Mucosa of descending colon (tissue), 3 donors: Measurements from ENCODE around the gene CTBP2. TPM values are rescaled to one million over a fixed set of nuclear protein-coding genes. Genes with fewer than 3 reads are reported as not detected.

Experiments
- ATAC-seq: fragments of 200-7000 bp; cut with Tn5 transposase; one replicate; pipeline ENCODE4 v1.9.1; 2020; ENCODE audit warnings: mild to moderate bottlenecking, moderate library complexity
- DNase-seq, 3 donors: peaks; one replicate each; pipeline ENCODE4 v3.0.0-alpha.2; 2020
- H3K36me3 ChIP-seq: fragments of 200-600 bp; one replicate; pipeline ENCODE4 v1.8.0; 2021; ENCODE audit warnings: low read depth, mild to moderate bottlenecking
- H3K4me1 ChIP-seq: fragments of 200-600 bp; one replicate; pipeline ENCODE4 v1.8.0; 2021; ENCODE audit warnings: low read depth, mild to moderate bottlenecking
- H3K4me3 ChIP-seq: fragments of 200-600 bp; one replicate; pipeline ENCODE4 v1.8.0; 2021; ENCODE audit warnings: mild to moderate bottlenecking
- H3K9me3 ChIP-seq: fragments of 200-600 bp; one replicate; pipeline ENCODE4 v1.8.0; 2021; ENCODE audit warnings: mild to moderate bottlenecking
- CTCF ChIP-seq: fragments of 200-600 bp; IDR thresholded peaks from one replicate; pipeline ENCODE4 v1.8.0; 2022; ENCODE audit warnings: antibody characterized with exemption, mild to moderate bottlenecking
- intact Hi-C, 2 donors: fragments of 100-400 bp; cut with DNase I in 1 of 2; cut with micrococcal nuclease in 1 of 2; formaldehyde crosslinking; loops; one replicate each; pipeline versions ENCODE4 v1.11.0 to v1.11.1; 2022; cut with DNase I, micrococcal nuclease
- total RNA-seq, 3 donors: library from RNA; stranded (reverse); fragmentation: NEBNext Ultra II Directional in 2 of 3; extraction: Animal tissue kit (Norgen Biotek cat#: 25700) in 2 of 3; gene quantifications; one replicate each; pipeline versions ENCODE4 v1.2.1 to v1.2.4, GENCODE V29; 2021 to 2023
- donor health status: DM: no; HTN: no; CAD: no; lungs with moderate emphysema.
- donor health status: DM: no; HTN: no; CAD: no.
- donor health status: DM: no; HTN: yes; CAD: no.

The CTBP2 gene
- total RNA-seq, 3 donors from 2014 or later: 109 to 137 (median 121) TPM

DNA sequence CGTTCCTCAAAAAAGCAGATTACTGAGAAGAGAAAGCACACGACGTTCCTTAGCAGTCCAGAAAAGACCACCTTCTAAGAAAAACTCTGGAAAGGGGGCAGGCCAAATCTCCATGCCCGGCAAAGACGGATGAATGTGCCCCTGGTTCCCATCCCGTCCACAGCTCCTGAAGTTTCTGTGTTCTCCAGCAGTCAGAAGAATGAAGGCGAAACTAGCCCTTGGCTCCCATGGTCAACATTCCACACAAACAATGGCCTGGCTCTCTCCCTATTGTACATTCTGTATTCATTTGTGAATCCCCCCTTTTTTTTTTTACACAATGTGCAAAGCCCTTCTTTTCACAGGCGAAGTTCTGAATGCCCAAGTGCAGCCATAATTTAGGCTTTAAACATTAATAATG is 5.3 kb downstream of the CTBP2 start:
- H3K4me1 ChIP-seq: peaks cover 50% of the 10 kb centered on the region
- TF ChIP-seq CTCF: no peak
- no peak overlapping the region for H3K4me3 ChIP-seq
- H3K36me3 ChIP-seq: no peaks in the 10 kb centered on the region
- intact Hi-C loops: no loop called here
- ATAC-seq (no peak), DNase-seq (peak in 1 of 3 donors; percentile 32)
- no peaks in the 10 kb centered on the region for H3K9me3 ChIP-seq

DNA sequence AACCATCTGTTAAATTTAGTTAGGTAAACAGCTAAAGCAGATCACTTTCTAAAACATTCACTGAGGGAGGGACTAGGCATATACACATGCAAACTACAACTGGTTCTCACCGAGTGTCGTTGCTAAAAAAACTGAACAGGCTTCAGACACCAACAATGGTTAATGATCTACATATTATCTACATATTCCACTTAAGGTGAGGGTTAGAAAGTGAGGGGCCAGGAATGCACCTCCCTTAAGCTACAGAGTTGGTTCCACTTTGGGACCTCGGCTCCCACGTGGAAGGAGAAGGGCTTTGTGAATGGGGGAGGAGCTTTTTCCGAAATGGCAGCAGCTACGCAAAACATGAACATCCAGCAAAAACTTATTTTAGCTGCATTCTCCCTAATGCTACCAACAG is 5.8 kb downstream of the CTBP2 start:
- ATAC-seq: no peak
- no peak for TF ChIP-seq CTCF
- DNase-seq: no peak
- Histone ChIP-seq H3K4me1 (peaks cover 56% of the 10 kb centered on the region), H3K4me3 (no peak overlapping the region), H3K9me3 (no peaks in the 10 kb centered on the region), H3K36me3 (no peaks in the 10 kb centered on the region)
- intact Hi-C loops: no loop called here

- Histone ChIP-seq H3K4me3 (no peak overlapping the region), H3K9me3 (no peaks in the 10 kb centered on the region), H3K36me3 (no peaks in the 10 kb centered on the region), H3K4me1 (peaks cover 63% of the 10 kb centered on the region)
- DNase-seq (peak in 1 of 3 donors; percentile 48), ATAC-seq (peak; percentile 10)
- no peak for TF ChIP-seq CTCF
- intact Hi-C loops: no loop called here
Observed at GRCh38 chr10:125153703-125154490, 6.5 kb downstream of the CTBP2 start.

DNA sequence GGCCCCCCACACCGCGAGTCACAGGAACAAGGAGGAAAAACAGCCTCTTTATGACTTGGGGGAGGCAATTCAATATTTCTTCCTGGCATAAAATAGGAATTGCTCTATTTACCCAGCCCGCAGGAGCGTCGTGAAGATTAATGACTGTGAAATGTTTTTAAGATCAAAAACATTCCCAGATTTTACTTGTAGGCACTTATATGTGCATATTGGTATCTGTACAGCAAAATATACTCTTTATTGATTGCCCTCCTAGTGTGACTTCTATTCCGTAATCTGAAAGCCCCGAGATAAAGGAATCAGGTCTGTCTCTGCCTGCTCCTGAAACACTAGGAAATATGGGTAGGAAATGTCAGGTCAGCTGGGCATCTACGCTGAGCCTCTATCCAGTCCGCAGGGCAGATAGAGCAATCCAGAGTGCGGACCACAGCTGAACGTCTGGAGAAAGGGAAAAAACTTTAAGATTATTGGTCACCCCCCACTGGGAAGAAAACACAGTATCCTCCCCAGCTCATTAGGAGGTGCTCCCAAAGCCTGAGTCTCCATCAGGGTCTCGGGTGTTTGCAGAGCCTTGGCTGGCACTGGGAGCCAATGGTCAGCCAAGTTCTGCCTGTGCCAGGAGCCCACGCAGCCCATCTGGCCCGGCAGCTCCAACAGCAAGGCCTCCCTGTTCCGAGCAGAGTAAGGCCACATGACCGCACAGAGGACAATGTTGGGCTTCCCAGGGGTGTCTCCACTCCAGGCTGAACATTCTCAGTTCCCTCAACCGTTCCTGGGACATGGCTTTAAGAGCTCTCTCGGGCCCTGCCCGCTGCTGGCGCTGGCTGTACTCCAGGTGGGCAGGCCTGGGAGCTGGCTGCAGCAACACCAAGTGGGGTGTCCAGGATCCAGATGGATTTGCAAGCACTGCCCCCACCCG is 7.7 kb downstream of the CTBP2 start:
- no peak for TF ChIP-seq CTCF

DNA sequence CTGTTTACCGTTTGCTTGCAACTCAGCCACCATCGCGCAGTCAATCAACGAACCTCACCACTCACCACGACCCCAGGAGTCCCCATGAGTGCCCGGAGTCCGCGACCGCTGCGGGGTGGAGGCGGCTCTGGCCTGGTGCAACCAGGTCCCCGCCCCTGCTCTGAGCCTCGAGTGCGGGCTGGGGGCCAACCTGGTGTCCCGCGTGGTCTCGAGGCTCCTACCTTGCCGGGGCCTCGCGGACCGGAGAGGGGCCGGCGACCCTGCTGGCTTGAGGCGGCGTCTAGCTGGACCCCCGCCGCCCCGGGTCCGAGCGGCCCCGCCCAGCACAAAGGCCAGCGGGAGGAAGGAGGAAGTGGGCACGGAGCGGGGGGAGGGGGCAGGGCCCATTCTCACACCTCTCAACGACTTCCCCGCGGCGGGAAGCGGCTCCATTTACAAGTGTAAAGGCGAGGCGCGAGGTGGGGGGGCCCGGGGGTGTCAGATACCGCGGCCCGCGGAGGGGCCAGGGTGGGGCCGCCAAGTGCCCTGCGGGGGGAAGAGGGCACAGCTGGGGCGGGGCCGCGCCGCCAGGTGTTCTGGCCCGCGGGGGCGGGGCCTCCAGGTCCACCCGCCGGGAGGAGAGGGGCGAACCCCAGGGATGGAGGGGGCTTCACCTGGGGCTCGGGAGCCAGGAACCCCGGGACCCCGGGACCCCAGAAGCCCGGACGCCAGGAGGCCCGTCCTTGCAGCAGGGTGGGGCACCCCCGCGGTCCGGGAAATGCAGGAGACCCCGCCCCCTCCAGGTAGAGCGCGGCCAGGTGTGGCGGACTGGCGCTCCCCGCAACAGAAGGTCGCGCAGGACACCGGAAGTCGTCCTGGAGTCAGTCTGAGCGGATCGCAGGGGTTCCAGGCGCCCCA is 8.6 kb downstream of the CTBP2 start:
- intact Hi-C loops: no loop called here
- H3K4me3 ChIP-seq: peak overlapping the region; percentile 7
- no peaks in the 10 kb centered on the region for H3K9me3 ChIP-seq
- H3K4me1 ChIP-seq: peaks cover 81% of the 10 kb centered on the region
- H3K36me3 ChIP-seq: no peaks in the 10 kb centered on the region
- DNase-seq: peak; percentile 88 to 92 (median 90)
- peak; percentile 65 for ATAC-seq
- TF ChIP-seq CTCF: no peak

More for the DNA sequence above, 7.7 kb downstream of the CTBP2 start:
- Histone ChIP-seq H3K4me1 (peaks cover 74% of the 10 kb centered on the region), H3K36me3 (no peaks in the 10 kb centered on the region), H3K4me3 (no peak overlapping the region), H3K9me3 (no peaks in the 10 kb centered on the region)
- ATAC-seq: peak; percentile 26
- intact Hi-C loops: no loop called here
- DNase-seq: peak; percentile 70 to 83 (median 82)
